A549 treated with CORT108297 at 1 μM for 4 hours (cell line): ENCODE measurements around the gene NRSN1. TPM values are rescaled to one million over a fixed set of nuclear protein-coding genes. Genes with fewer than 3 reads are reported as not detected.

ENCODE experiments used
- total RNA-seq: library from RNA; stranded (reverse); fragments of 200-300 nt; extraction: Qiagen RNA extraction; gene quantifications from 5 replicates; pipeline ENCODE4 v1.2.3, GENCODE V29; 2022

The NRSN1 gene
- not detected in 5 replicates for total RNA-seq

GRCh38 chr6:24125980-24126379 lies at the start of gene NRSN1:
NRSN1 (plus strand) TSS chr6:24126215; CDS start chr6:24134328, 8,113 bp downstream.

Other genes with a start within 250 kb of the NRSN1 start
- gene DCDC2, start 231.8 kb downstream of the NRSN1 start, total RNA-seq, result 2.8 to 3.5 TPM (median 3.2 TPM) in 5 replicates